HEK293T (cell line): ENCODE data around the gene KDM4C.
"Not testable (repeated sequence)": the region's sequence is repeated elsewhere in the genome, so short reads cannot be mapped to it uniquely, and the experiment has no call there.

Source experiments
- CTCF ChIA-PET: fragments of 350-600 bp; formaldehyde crosslinking; extraction: SDS; loops from one replicate; lab custom pipeline; 2021; ENCODE audit warnings: antibody characterized with exemption, inconsistent platforms; lab: Yijun Ruan, JAX
- POLR2A ChIA-PET: fragments of 350-600 bp; formaldehyde crosslinking; extraction: SDS; loops from one replicate; lab custom pipeline; 2020; ENCODE audit warnings: antibody characterized with exemption, inconsistent platforms; lab: Yijun Ruan, JAX
- DNase-seq: peaks from one replicate; pipeline ENCODE4 v3.0.0; 2012; ENCODE audit warnings: mixed read lengths; ENCODE audit errors: extremely low spot score
- ARNT ChIP-seq: fragments of 450-650 bp; IDR thresholded peaks from 2 replicates; pipeline ENCODE4 v1.6.1; 2017; ENCODE audit warnings: mild to moderate bottlenecking
- BHLHE40 ChIP-seq: fragments of 450-650 bp; IDR thresholded peaks from 2 replicates; pipeline ENCODE4 v1.6.1; 2016; ENCODE audit warnings: mild to moderate bottlenecking, moderate library complexity, borderline replicate concordance
- CTBP1 ChIP-seq: fragments of 450-650 bp; IDR thresholded peaks from 2 replicates; pipeline ENCODE4 v1.6.1; 2016; ENCODE audit warnings: borderline replicate concordance
- ELF4 ChIP-seq: fragments of 450-650 bp; IDR thresholded peaks from 2 replicates; pipeline ENCODE4 v1.6.1; 2017; ENCODE audit warnings: antibody characterized with exemption
- FOXA1 ChIP-seq: fragments of 450-650 bp; IDR thresholded peaks from 2 replicates; pipeline ENCODE4 v1.6.1; 2016; ENCODE audit warnings: mild to moderate bottlenecking
- FOXK2 ChIP-seq: fragments of 450-650 bp; IDR thresholded peaks from 2 replicates; pipeline ENCODE4 v1.6.1; 2016; ENCODE audit warnings: mild to moderate bottlenecking
- FOXM1 ChIP-seq: fragments of 450-650 bp; IDR thresholded peaks from 2 replicates; pipeline ENCODE4 v1.6.1; 2017; ENCODE audit warnings: mild to moderate bottlenecking, borderline replicate concordance
- HDGF ChIP-seq: fragments of 450-650 bp; IDR thresholded peaks from 2 replicates; pipeline ENCODE4 v1.6.1; 2017; ENCODE audit warnings: antibody characterized with exemption, borderline replicate concordance
- L3MBTL2 ChIP-seq: fragments of 450-650 bp; conservative IDR thresholded peaks from 2 replicates; pipeline ENCODE4 v1.6.1; 2016; ENCODE audit warnings: mild to moderate bottlenecking
- LEF1 ChIP-seq: fragments of 450-650 bp; IDR thresholded peaks from 2 replicates; pipeline ENCODE4 v1.6.1; 2017; ENCODE audit warnings: mild to moderate bottlenecking, borderline replicate concordance
- NFRKB ChIP-seq: fragments of 450-650 bp; IDR thresholded peaks from 2 replicates; pipeline ENCODE4 v1.6.1; 2016; ENCODE audit warnings: mild to moderate bottlenecking, moderate library complexity
- PKNOX1 ChIP-seq: fragments of 450-650 bp; IDR thresholded peaks from 2 replicates; pipeline ENCODE4 v1.6.1; 2016
- SP1 ChIP-seq: fragments of 450-650 bp; IDR thresholded peaks from 2 replicates; pipeline ENCODE4 v1.6.1; 2017
- SUZ12 ChIP-seq: fragments of 450-650 bp; IDR thresholded peaks from 2 replicates; pipeline ENCODE4 v1.6.1; 2016; ENCODE audit warnings: mild to moderate bottlenecking
- TARDBP ChIP-seq: fragments of 450-650 bp; IDR thresholded peaks from 2 replicates; pipeline ENCODE4 v1.6.1; 2016
- ZNF384 ChIP-seq: fragments of 450-650 bp; IDR thresholded peaks from 2 replicates; pipeline ENCODE4 v1.6.1; 2016

Gene KDM4C

DNA sequence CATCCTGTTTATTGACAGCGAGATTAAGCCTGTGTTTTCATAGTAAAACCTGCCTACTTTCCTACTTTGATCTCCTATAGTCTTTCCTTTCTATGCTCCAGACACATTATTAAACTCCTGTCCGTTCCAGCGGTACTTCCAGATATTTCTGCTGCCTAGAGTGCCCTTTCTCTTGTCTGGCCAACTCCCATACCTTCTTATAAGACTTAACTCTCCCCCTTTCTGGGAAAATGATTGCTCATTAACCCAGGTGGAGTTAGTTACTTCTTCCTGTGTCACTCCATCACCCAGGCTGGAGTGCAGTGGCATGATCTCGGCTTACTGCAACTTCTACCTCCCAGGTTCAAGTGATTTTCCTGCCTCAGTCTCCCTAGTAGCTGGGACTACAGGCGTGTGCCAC is 33.1 kb downstream of the KDM4C start:
- ChIA-PET CTCF (no interaction called here), POLR2A (no interaction called here)
- TF ChIP-seq ELF4: no peak
- TF ChIP-seq FOXM1: no peak
- TF ChIP-seq CTBP1: no peak
- DNase-seq: no peak

DNA sequence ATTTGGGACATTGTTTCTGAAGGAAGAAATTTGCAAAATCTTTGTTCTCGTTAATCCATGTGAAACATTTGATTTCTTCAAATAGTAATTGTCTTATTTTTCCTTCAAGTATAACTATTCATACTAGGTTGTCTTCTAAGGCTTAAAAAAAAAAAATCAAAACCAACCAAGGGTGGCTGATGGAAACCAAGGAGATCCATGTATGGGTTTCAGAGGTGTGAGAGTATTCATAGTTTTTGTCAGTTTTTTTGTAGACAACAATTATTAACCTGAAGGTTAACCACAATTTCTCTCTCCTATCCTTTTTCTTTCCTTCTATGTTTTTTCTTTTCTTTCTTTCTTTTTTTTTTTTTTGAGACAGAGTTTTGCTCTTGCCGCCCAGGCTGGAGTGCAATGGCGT is 35.4 kb downstream of the KDM4C start:
- TF ChIP-seq ELF4 (no peak), FOXA1 (no peak), TARDBP (no peak), CTBP1 (no peak), L3MBTL2 (no peak), FOXK2 (no peak), SUZ12 (no peak), HDGF (no peak), PKNOX1 (no peak), SP1 (no peak), BHLHE40 (no peak), ZNF384 (no peak), FOXM1 (no peak)
- ChIA-PET POLR2A (no interaction called here), CTCF (no interaction called here)

GRCh38 chr9:6794936-6795335 is 37.2 kb downstream of the KDM4C start:
- DNase-seq: no peak
- TF ChIP-seq ARNT: no peak
- no peak for TF ChIP-seq CTBP1
- no peak for TF ChIP-seq PKNOX1
- POLR2A ChIA-PET: no interaction called here
- CTCF ChIA-PET: no interaction called here

More for the DNA sequence above, 35.4 kb downstream of the KDM4C start:
- no peak for DNase-seq

- CTCF ChIA-PET: no interaction called here
- no peak for TF ChIP-seq SP1
- no peak for TF ChIP-seq ZNF384
- TF ChIP-seq FOXK2: no peak
- TF ChIP-seq FOXA1: no peak
- no peak for DNase-seq
- POLR2A ChIA-PET: no interaction called here
Observed at GRCh38 chr9:6802926-6803325, 45.2 kb downstream of the KDM4C start.

- ChIA-PET POLR2A (no interaction called here), CTCF (no interaction called here)
- no peak for DNase-seq
- TF ChIP-seq ZNF384 (no peak), BHLHE40 (no peak), PKNOX1 (no peak), HDGF (no peak), CTBP1 (no peak), ELF4 (no peak), FOXK2 (no peak), LEF1 (no peak), L3MBTL2 (no peak), TARDBP (no peak), ARNT (no peak), FOXA1 (no peak), SUZ12 (no peak), SP1 (no peak), NFRKB (no peak), FOXM1 (no peak)
Observed at GRCh38 chr9:6805532-6805931, 47.8 kb downstream of the KDM4C start.

GRCh38 chr9:6806318-6806717 is 48.5 kb downstream of the KDM4C start:
- POLR2A ChIA-PET, DNase-seq, CTCF ChIA-PET: not testable (repeated sequence)

DNA sequence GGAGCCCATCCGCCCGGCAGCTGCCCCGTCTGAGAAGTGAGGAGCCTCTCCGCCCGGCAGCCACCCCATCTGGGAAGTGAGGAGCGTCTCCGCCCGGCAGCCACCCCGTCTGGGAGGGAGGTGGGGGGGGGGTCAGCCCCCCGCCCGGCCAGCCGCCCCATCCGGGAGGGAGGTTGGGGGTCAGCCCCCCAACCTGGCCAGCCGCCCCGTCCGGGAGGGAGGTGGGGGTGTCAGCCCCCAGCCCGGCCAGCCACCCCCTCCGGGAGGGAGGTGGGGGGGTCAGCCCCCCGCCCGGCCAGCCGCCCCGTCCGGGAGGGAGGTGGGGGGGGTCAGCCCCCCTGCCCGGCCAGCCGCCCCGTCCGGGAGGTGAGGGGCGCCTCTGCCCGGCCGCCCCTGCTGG is 49.9 kb downstream of the KDM4C start:
- DNase-seq, CTCF ChIA-PET, POLR2A ChIA-PET: not testable (repeated sequence)

GRCh38 chr9:6811436-6811835 is 53.7 kb downstream of the KDM4C start:
- POLR2A ChIA-PET: no interaction called here

More at GRCh38 chr9:6811436-6811835, 53.7 kb downstream of the KDM4C start:
- CTCF ChIA-PET: no interaction called here
- DNase-seq: no peak
- TF ChIP-seq SP1: no peak
- TF ChIP-seq ZNF384: no peak
- no peak for TF ChIP-seq BHLHE40
- no peak for TF ChIP-seq ARNT
- no peak for TF ChIP-seq SUZ12
- TF ChIP-seq L3MBTL2: no peak
- TF ChIP-seq FOXM1: no peak
